HG02759 (cell line): ENCODE results near the gene RUNX2.

ENCODE experiments used
- ATAC-seq: cut with Tn5 transposase; IDR thresholded peaks from one replicate; pipeline ENCODE4 v1.9.1; 2021; ENCODE audit warnings: mild to moderate bottlenecking, moderate library complexity; ENCODE audit not compliant: unreplicated experiment

The RUNX2 gene

GRCh38 chr6:45609141-45609638 is 281.1 kb downstream of the RUNX2 start:
- ATAC-seq, result no peak

- no peak for ATAC-seq
Measured at GRCh38 chr6:45610374-45610773, 282.2 kb downstream of the RUNX2 start.

- no peak for ATAC-seq
Measured at GRCh38 chr6:45610832-45611231, 282.7 kb downstream of the RUNX2 start.

GRCh38 chr6:45611491-45611890 is 283.4 kb downstream of the RUNX2 start:
- ATAC-seq, result no peak

GRCh38 chr6:45613656-45614055 is 285.5 kb downstream of the RUNX2 start:
- ATAC-seq, result no peak

GRCh38 chr6:45614488-45615285 is 286.6 kb downstream of the RUNX2 start:
- ATAC-seq, result no peak

- ATAC-seq, result no peak
Measured at GRCh38 chr6:45616209-45616608, 288.1 kb downstream of the RUNX2 start.

- ATAC-seq, result no peak
Measured at GRCh38 chr6:45617441-45617840, 289.3 kb downstream of the RUNX2 start.

GRCh38 chr6:45618259-45618658 is 290.1 kb downstream of the RUNX2 start:
- no peak for ATAC-seq

- ATAC-seq, result no peak
Measured at GRCh38 chr6:45619211-45619760, 291.2 kb downstream of the RUNX2 start.

GRCh38 chr6:45619994-45620471 is 291.9 kb downstream of the RUNX2 start:
- no peak for ATAC-seq

- ATAC-seq, result no peak
Measured at GRCh38 chr6:45624228-45624627, 296.1 kb downstream of the RUNX2 start.

GRCh38 chr6:45625191-45625664 is 297.1 kb downstream of the RUNX2 start:
- ATAC-seq, result no peak

GRCh38 chr6:45626087-45626891 is 298.2 kb downstream of the RUNX2 start:
- ATAC-seq, result no peak

GRCh38 chr6:45630314-45630713 is 302.2 kb downstream of the RUNX2 start:
- ATAC-seq, result no peak

- no peak for ATAC-seq
Measured at GRCh38 chr6:45630801-45631200, 302.7 kb downstream of the RUNX2 start.

GRCh38 chr6:45631396-45631795 is 303.3 kb downstream of the RUNX2 start:
- ATAC-seq, result no peak

- ATAC-seq, result no peak
Measured at GRCh38 chr6:45633272-45633908, 305.3 kb downstream of the RUNX2 start.

- no peak for ATAC-seq
Measured at GRCh38 chr6:45634231-45634630, 306.1 kb downstream of the RUNX2 start.

GRCh38 chr6:45635284-45635867 is 307.2 kb downstream of the RUNX2 start:
- ATAC-seq, result no peak
